Activated naive CD4-positive, alpha-beta T cell treated with anti-CD3 and anti-CD28 coated beads for 36 hours (primary cell): ENCODE results near the gene ACOX3. TPM values are rescaled to one million over a fixed set of nuclear protein-coding genes. Genes with fewer than 3 reads are reported as not detected.
A peak's percentile ranks its signal among the peaks of the same experiment; 100 is the strongest.

Source experiments
- CTCF ChIA-PET: fragments of 350-600 bp; sonication (Branson Sonifier 250); formaldehyde crosslinking; loops from one replicate; lab custom pipeline; 2021; ENCODE audit warnings: antibody characterized with exemption; lab: Charles Lee
- DNase-seq: peaks from one replicate; pipeline ENCODE4 v3.0.0-alpha.2; 2020
- H3K27ac Mint-ChIP-seq: one replicate; pipeline ENCODE4 v1.8.0; 2021; ENCODE audit warnings: mild to moderate bottlenecking, mixed read lengths
- H3K27me3 Mint-ChIP-seq: one replicate; pipeline ENCODE4 v1.8.0; 2021; ENCODE audit warnings: low read depth, mixed read lengths
- H3K36me3 Mint-ChIP-seq: one replicate; pipeline ENCODE4 v1.8.0; 2021; ENCODE audit warnings: low read depth, mixed read lengths
- H3K4me1 Mint-ChIP-seq: one replicate; pipeline ENCODE4 v1.8.0; 2021; ENCODE audit warnings: low read depth, mixed read lengths
- H3K4me3 Mint-ChIP-seq: one replicate; pipeline ENCODE4 v1.8.0; 2021; ENCODE audit warnings: mild to moderate bottlenecking, moderate library complexity, mixed read lengths
- H3K9me3 Mint-ChIP-seq: one replicate; pipeline ENCODE4 v1.8.0; 2021; ENCODE audit warnings: mixed read lengths
- intact Hi-C: fragments of 100-400 bp; cut with micrococcal nuclease; formaldehyde crosslinking; loops from one replicate; pipeline ENCODE4 v1.15.1; 2023
- total RNA-seq, 2 experiments: library from RNA; stranded (reverse); gene quantifications; one replicate each; pipeline ENCODE4 v1.2.3, GENCODE V29; 2021

The ACOX3 gene
- total RNA-seq, 2 experiments from 2014 or later: 11.9 to 13.3 TPM

DNA sequence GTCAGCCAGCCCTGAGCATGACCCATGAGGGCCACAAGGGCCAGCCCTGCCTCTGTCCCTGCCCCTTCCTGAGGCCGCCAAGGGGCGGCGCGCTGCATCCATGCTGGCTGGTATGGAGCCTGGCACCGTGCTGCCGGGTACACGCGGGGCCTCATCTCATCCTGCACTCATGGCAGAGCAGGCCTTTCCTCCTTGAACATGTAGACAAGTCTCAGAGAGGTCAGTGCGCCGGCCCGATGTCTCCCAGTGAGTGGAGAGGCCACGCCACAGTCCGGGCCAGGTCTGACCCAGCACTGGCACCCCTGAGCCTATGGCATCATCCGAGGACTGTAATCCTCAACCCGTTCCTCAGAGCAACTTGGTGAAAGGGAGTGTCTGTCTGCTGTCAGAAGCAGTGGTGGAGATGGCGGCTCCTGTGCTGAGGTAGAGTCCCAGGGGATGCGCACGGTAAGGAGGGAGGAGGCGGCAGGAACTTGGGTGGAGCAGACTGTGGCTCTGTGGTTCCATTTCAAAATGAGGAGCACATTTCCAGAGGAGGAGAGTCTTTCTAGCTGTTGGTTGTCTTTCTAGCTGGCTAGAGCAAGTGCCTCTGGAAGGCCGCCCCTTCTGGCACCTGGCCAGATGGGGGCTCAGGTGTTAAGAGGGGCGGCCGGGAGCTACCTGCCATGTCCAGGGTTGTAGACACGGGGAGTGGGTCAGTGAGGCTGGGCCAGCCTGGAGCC is 32.8 kb upstream of the ACOX3 start:
- H3K9me3 Mint-ChIP-seq: no peaks in the 10 kb centered on the region
- H3K27me3 Mint-ChIP-seq: no peaks in the 10 kb centered on the region
- no peak overlapping the region for H3K27ac Mint-ChIP-seq
- no peaks in the 10 kb centered on the region for H3K4me1 Mint-ChIP-seq
- DNase-seq: no peak
- H3K36me3 Mint-ChIP-seq: peaks cover 14% of the 10 kb centered on the region
- intact Hi-C loops: no loop called here
- no peak overlapping the region for H3K4me3 Mint-ChIP-seq
- CTCF ChIA-PET: no interaction called here

DNA sequence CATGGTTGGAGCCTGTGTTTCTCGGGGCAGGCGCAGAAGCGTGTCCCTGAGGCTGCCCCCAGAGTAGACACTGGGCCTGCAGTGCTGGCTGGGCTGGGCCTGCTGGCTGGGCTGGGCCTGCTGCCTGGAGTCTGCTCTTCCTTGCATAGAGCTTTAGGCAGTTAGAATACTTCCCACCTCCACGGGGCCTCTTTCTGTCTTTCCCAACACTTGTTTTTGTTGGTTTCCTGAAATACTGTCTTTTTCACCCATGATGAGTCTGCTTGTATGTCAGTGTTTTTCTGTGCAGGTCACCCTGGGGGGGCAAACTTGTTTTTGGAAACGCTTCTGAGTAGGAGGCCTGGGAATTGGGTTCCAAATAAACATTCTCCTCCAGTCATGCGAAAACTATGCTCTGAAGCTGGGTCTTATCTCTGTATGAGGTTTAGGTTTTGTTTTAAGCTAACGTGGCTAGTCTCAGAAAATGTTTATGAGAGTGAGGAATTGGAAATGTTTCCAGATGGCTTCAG is 32.2 kb upstream of the ACOX3 start:
- Mint-ChIP-seq H3K36me3 (peaks cover 14% of the 10 kb centered on the region), H3K4me1 (no peaks in the 10 kb centered on the region), H3K4me3 (no peak overlapping the region), H3K9me3 (no peaks in the 10 kb centered on the region), H3K27me3 (no peaks in the 10 kb centered on the region), H3K27ac (no peak overlapping the region)
- CTCF ChIA-PET: no interaction called here
- DNase-seq: no peak
- intact Hi-C loops: no loop called here

DNA sequence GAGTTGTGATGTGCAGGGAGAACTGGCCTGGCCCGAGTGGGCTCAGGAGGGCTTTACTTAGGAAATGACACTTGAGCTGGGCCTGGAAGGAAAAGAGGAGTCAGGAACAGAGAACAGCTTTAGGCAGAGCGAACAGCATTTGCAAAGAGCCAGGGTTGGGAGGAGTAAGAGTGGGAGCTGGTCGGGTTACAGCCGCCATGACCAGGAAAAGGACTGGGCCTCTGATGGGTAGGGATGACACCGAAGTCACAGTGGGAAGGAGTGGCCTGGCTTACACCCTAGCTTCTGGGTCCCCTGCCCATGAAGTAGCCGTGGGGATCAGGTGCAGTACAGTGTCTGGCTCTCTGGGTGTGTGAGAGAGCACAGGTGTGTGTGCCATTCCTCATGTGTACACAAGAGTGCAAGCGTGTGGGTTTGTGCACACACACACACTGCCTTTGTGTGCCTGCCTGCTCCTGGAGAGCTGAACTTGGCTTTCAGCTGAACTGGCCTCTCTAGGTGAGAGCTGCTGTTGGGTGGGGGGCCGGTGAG is 31.7 kb upstream of the ACOX3 start:
- intact Hi-C loops: no loop called here
- Mint-ChIP-seq H3K9me3 (no peaks in the 10 kb centered on the region), H3K27ac (no peak overlapping the region), H3K4me3 (no peak overlapping the region), H3K4me1 (no peaks in the 10 kb centered on the region), H3K27me3 (no peaks in the 10 kb centered on the region), H3K36me3 (peaks cover 14% of the 10 kb centered on the region)
- DNase-seq: no peak
- CTCF ChIA-PET: no interaction called here

DNA sequence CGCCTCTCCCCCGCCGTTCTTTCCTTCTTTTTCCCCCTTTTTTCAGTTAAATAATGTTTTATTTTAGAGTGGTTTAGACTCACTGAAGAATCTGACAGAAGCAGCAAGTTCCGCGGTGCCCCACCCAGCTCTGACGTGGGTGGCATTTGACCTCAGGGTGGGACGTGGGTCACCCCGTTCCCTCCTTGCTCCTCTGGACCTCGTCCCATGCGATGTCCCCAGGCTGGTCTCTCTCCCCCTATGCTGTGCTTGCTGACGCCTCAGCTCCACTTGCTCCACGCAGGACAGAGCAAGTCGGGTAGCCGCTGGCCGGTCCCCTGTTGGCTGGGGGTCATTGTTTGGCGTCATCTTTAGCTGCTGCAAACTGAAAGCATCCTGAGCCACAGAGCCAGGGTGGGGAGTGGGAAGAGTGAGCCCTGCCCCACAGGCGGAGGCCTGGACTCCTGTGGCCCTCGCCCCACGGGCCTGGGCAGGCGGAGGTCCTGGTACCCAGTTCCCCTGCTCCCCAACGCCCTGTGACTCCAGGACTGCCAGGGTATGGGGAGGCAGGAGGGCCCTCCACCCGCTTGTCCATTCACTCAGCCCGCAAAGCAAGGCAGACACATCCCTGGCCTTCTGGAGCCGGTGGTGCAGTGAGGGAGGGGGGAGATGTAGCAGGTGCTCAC is 30.8 kb upstream of the ACOX3 start:
- intact Hi-C loops: no loop called here
- no peaks in the 10 kb centered on the region for H3K4me1 Mint-ChIP-seq
- H3K9me3 Mint-ChIP-seq: no peaks in the 10 kb centered on the region
- H3K4me3 Mint-ChIP-seq: no peak overlapping the region
- no peak overlapping the region for H3K27ac Mint-ChIP-seq
- H3K27me3 Mint-ChIP-seq: no peaks in the 10 kb centered on the region
- DNase-seq: no peak
- peaks cover 14% of the 10 kb centered on the region for H3K36me3 Mint-ChIP-seq
- CTCF ChIA-PET: interaction anchor here (1.4 kb wide), 1 partner anchor 404 kb away, joined by 4 read pairs; no protein-coding TSS in a partner anchor

DNA sequence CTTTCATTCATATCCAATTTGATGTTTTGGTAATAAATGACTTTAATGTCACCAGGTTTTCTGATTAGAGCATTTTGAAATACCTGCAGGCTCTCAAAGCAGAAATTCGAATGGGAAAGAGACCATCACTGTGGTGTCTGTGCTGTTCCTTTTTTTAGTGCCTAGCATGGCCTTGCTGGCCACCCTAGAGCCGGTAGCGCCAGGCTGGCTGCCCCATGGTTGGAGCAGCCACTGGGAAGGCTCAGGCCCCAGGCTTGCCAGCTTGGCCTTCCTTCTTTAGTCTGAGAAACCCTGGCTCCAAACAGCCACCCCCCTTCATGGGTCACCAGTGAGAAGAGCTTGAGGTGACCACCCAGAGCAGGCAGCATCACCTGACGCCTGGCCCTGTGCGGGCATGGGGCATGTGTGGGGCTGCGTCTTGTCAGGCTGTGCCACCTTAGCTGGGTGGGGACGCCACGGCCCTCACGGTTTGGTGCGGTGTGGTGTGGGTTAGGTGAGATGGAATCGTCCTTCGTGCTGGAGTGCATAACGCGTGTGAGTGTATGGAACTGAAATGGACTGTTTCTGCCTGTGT is 30.0 kb upstream of the ACOX3 start:
- no peaks in the 10 kb centered on the region for H3K4me1 Mint-ChIP-seq
- intact Hi-C loops: no loop called here
- no peaks in the 10 kb centered on the region for H3K27me3 Mint-ChIP-seq
- DNase-seq: no peak
- H3K4me3 Mint-ChIP-seq: no peak overlapping the region
- no peaks in the 10 kb centered on the region for H3K9me3 Mint-ChIP-seq
- peaks cover 12% of the 10 kb centered on the region for H3K36me3 Mint-ChIP-seq
- CTCF ChIA-PET: interaction anchor here (1.4 kb wide), 1 partner anchor 405 kb away, joined by 4 read pairs; no protein-coding TSS in a partner anchor
- no peak overlapping the region for H3K27ac Mint-ChIP-seq

DNA sequence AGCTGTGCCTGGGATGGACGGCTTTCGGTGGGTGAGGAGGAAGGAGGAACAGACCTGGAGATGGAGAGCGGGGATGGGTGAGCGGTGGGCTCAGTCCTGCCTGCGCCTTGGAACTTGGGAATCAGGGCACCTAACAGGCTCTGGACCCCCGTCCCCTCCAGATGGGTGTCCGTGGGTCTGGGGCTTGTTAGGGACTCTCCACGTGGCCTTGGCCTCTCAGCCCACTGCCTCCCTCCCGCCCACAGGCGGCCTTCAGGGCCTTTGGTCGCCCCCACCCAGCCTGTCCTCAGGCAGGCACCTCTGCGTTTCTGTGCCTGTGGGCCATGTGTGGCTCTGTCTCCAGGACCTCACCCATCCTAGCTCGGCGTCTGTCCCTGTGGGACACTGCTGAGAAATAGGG is 29.0 kb upstream of the ACOX3 start:
- Mint-ChIP-seq H3K4me1 (no peaks in the 10 kb centered on the region), H3K4me3 (no peak overlapping the region), H3K9me3 (no peaks in the 10 kb centered on the region), H3K27me3 (no peaks in the 10 kb centered on the region), H3K27ac (no peak overlapping the region), H3K36me3 (peaks cover 17% of the 10 kb centered on the region)
- intact Hi-C loops: loop anchor here (2.0 kb wide), 1 partner anchor 77 kb away; no protein-coding TSS in a partner anchor
- no peak for DNase-seq
- CTCF ChIA-PET: interaction anchor here (0.6 to 2.0 kb wide), 4 partner anchors 18 to 406 kb away, joined by 3 to 6 read pairs (median 4); no protein-coding TSS in a partner anchor

DNA sequence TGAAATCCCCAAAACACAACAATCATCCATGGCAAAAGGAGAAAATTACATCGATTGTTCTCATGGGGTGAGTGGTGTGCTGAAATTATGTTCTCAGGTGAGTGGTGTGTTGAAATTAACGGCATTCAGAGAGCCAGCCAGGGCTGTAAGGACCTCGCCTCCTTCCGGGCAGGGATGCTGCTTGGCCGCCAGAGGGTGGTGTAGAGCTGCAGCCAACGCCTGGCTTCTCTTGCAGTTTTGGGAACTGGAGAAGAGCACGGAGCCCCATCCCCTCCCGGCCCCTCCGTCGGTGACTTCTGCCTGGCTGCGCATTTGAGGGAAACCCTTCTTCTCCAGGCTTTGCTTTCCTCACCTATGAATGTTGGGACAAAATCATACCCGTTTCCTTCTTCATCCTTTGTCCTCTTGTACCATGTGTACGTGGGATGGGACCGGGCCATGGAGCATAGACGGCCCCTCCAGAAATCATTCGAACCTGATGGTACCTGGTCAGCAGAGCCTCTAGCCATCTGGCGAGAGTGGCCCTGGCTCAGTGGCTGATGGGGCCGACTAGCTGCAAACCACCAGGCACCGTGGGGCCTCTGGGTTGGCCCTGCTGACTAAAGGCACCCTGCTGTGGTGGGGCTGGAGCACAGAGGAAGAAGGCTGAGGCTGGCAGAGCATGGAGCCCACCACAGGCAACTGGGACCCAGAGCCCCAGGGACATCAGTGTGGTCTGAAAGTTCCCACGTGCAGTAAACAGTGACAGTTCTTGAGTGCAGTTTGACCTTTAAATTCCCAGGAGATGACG is 28.4 kb upstream of the ACOX3 start:
- Mint-ChIP-seq H3K9me3 (no peaks in the 10 kb centered on the region), H3K36me3 (peaks cover 17% of the 10 kb centered on the region), H3K27ac (peak overlapping the region; percentile 8), H3K27me3 (no peaks in the 10 kb centered on the region), H3K4me3 (no peak overlapping the region), H3K4me1 (no peaks in the 10 kb centered on the region)
- intact Hi-C loops: loop anchor here (1.0 to 2.0 kb wide), 2 partner anchors 78 to 125 kb away; no protein-coding TSS in a partner anchor
- peak; percentile 72 for DNase-seq
- CTCF ChIA-PET: interaction anchor here (0.5 to 2.0 kb wide), 6 partner anchors 8 to 182 kb away, joined by 3 to 6 read pairs (median 3); no protein-coding TSS in a partner anchor

DNA sequence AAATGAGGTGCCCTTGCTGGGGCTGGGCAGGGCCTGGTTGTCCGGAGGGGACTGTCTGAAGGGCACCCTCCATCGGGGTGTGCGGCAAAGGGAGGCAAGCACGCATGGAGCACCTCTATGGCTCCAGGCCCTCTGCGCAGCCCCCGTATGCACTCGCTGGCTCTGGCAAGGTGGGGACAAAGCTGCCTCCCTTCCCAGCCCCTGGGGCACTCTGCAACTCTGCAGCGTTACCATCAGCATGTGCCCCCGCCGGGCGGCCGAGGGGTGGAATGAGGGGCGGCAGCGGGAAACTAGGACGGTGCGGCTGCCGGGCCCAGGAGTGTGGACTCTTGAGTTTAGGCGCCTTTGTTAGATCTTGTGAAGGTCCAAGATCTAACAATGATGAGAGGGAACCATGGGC is 26.5 kb upstream of the ACOX3 start:
- no peaks in the 10 kb centered on the region for H3K4me1 Mint-ChIP-seq
- intact Hi-C loops: no loop called here

DNA sequence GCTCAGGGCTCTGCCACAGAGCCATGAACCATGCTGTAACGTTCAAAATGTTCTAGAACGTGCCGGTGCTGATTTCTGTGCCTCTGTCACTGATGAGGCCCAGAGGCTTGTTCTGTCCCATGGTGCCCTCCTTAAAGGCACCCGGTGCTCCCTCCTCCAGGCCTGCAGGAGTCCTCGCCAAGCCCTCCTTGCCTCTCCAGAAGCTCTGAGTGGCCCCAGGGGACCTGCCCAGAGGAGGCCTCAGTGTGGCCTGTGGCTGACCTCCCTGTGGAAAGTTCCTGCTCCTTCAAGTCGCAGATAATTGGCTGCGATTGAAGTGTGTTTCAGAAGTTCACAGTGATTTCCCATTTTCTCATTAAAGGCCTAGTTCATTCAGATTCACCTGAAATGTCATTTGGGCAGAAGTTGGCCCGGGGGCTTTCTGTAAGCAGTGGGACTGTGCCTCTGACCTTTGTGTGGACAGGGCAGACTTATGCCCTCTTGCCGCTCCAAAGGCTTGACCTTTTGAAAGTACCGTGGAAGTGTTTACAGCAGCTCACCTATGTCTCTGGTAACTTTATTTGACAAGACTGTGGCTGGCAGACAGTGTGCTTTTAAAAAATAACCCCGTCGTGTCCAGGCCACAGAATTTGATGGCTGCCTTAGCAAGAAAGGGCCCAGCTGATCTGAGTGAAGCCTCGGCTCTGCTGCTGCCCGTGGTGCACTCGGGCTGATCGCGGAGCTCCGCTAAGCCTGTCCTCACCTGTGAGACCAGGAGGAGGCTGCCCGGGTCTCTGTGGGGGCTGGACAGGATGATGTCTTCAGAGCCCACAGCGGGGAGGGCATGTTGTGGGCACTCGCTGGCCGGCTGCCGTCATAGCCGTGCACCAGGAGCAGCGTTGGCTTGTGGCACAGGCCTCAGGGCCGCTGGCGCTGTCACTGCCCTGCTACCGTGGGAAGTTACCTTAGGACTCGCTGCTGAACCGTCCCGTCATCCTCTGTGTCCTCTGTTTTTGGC is 25.4 kb upstream of the ACOX3 start:
- Mint-ChIP-seq H3K27ac (no peak overlapping the region), H3K4me3 (no peak overlapping the region), H3K27me3 (no peaks in the 10 kb centered on the region), H3K4me1 (no peaks in the 10 kb centered on the region), H3K9me3 (no peaks in the 10 kb centered on the region), H3K36me3 (peaks cover 21% of the 10 kb centered on the region)
- no peak for DNase-seq
- CTCF ChIA-PET: no interaction called here
- intact Hi-C loops: no loop called here

More for the DNA sequence above, 26.5 kb upstream of the ACOX3 start:
- H3K4me3 Mint-ChIP-seq: no peak overlapping the region
- no peaks in the 10 kb centered on the region for H3K27me3 Mint-ChIP-seq
- no peaks in the 10 kb centered on the region for H3K9me3 Mint-ChIP-seq
- no peak for DNase-seq
- H3K36me3 Mint-ChIP-seq: peaks cover 17% of the 10 kb centered on the region
- no peak overlapping the region for H3K27ac Mint-ChIP-seq
- CTCF ChIA-PET: no interaction called here

DNA sequence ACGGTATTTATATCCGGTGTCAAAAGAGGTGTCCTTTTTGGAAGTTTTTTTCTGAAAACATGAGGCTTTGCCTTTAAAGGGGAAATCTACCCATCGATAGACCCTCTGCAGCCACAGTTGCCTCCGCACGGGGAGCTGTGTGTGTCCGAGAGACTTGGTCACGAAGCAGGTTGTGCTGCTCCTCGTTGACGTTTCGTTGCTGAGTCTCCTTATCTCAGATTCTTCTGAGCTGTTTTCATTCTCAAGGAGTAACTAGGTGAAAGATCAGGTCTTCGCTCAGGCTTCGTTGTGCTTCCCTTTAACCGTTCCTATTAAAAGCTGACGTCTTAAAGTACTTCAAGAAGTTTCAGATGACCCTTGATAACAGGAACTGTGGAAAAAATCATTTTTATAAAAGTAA is 23.9 kb upstream of the ACOX3 start:
- DNase-seq: no peak
- CTCF ChIA-PET: interaction anchor here (0.7 kb wide), 2 partner anchors 39 to 287 kb away, joined by 3 read pairs; no protein-coding TSS in a partner anchor
- no peaks in the 10 kb centered on the region for H3K27me3 Mint-ChIP-seq
- H3K36me3 Mint-ChIP-seq: peaks cover 22% of the 10 kb centered on the region
- no peak overlapping the region for H3K4me3 Mint-ChIP-seq
- no peaks in the 10 kb centered on the region for H3K9me3 Mint-ChIP-seq
- H3K27ac Mint-ChIP-seq: no peak overlapping the region
- H3K4me1 Mint-ChIP-seq: no peaks in the 10 kb centered on the region
- intact Hi-C loops: no loop called here

DNA sequence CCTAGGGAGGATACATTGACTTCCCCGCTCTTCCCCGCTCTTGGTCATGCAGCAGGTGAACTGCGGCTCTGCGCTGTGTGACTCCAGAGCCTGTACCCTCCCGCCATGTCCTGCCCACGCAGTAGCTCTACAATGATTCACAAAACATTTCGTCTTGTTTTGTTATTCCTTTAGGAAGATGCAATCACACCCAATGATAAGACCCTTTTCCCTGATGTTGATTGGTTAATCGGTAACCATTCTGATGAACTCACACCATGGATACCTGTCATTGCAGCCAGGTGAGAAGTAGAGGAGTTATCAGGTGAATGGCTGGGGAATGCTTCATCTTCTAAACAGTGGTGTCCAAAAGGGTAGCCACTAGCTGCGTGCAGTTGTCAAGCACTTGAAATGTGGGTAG is 23.3 kb upstream of the ACOX3 start:
- CTCF ChIA-PET: no interaction called here
- Mint-ChIP-seq H3K9me3 (no peaks in the 10 kb centered on the region), H3K4me3 (no peak overlapping the region), H3K4me1 (no peaks in the 10 kb centered on the region), H3K27ac (no peak overlapping the region), H3K36me3 (peaks cover 18% of the 10 kb centered on the region), H3K27me3 (no peaks in the 10 kb centered on the region)
- intact Hi-C loops: no loop called here
- no peak for DNase-seq
